Right lobe of liver (tissue), 6 donors: ENCODE results near the gene TMEM127. TPM values are rescaled to one million over a fixed set of nuclear protein-coding genes. Genes with fewer than 3 reads are reported as not detected.

Source experiments
- ATAC-seq, 4 donors: fragments of 200-7000 bp; cut with Tn5 transposase; one replicate each; pipeline ENCODE4 v1.9.1; 2020; ENCODE audit warnings: mild to moderate bottlenecking in 4 of 4, moderate library complexity in 4 of 4
- DNase-seq, 3 donors: peaks; one replicate each; pipeline ENCODE4 v3.0.0-alpha.2; 2020
- H3K27ac ChIP-seq, 3 donors: fragments of 200-600 bp; one replicate each; pipeline ENCODE4 v1.8.0; 2022
- H3K27me3 ChIP-seq, 2 donors: fragments of 200-600 bp; one replicate each; pipeline ENCODE4 v1.8.0; 2022
- H3K36me3 ChIP-seq, 4 donors: fragments of 200-600 bp; sonication (generic) in 1 of 4; one replicate each; pipeline versions ENCODE4 v1.5.1 to v1.8.0; 2017 to 2022; ENCODE audit warnings: control low read depth in 1 of 4
- H3K4me1 ChIP-seq, 4 donors: fragments of 200-600 bp; sonication (generic) in 1 of 4; one replicate each; pipeline versions ENCODE4 v1.5.1 to v1.8.0; 2017 to 2022; ENCODE audit warnings: control low read depth in 1 of 4
- H3K4me3 ChIP-seq, 3 donors: fragments of 200-600 bp; one replicate each; pipeline ENCODE4 v1.8.0; 2022
- H3K9me3 ChIP-seq, 4 donors: fragments of 200-600 bp; sonication (generic) in 1 of 4; one replicate each; pipeline versions ENCODE4 v1.5.1 to v1.8.0; 2017 to 2022; ENCODE audit warnings: control low read depth in 1 of 4
- CTCF ChIP-seq, 4 donors: fragments of 200-600 bp in 3 of 4; fragments of 450-650 bp in 1 of 4; IDR thresholded peaks; one replicate each; pipeline versions ENCODE4 v1.5.1 to v1.8.0; 2016 to 2022; ENCODE audit warnings: antibody characterized with exemption in 4 of 4, mild to moderate bottlenecking in 2 of 4
- POLR2A ChIP-seq: fragments of 450-650 bp; IDR thresholded peaks from one replicate; pipeline ENCODE4 v1.6.1; 2017; ENCODE audit warnings: antibody characterized with exemption, mild to moderate bottlenecking
- WGBS: methylation state at CpG from one replicate; pipeline ENCODE4 v1.1.6; 2018; ENCODE audit warnings: low coverage, low lambda C conversion rate; ENCODE audit not compliant: insufficient coverage; ENCODE audit errors: missing lambda C conversion rate; 5-methylcytosine and 5-hydroxymethylcytosine counted together
- intact Hi-C, 2 donors: fragments of 100-400 bp; cut with DNase I; formaldehyde crosslinking; loops; one replicate each; pipeline versions ENCODE4 v1.11.2 to v1.14.1; 2022
- total RNA-seq, 6 experiments: library from RNA; depleted of rRNA in 2 of 6; stranded (reverse); fragments of >200 nt in 2 of 6; fragmentation: NEBNext Ultra II Directional in 3 of 6; extraction: Animal tissue kit (Norgen Biotek cat#: 25700) in 3 of 6; gene quantifications; one replicate each; pipeline versions ENCODE4 v1.1.0 to v1.2.4, GENCODE V29; 2016 to 2023
- donor health status: DM: no; HTN: yes; CAD: no.
- donor health status: DM: no; HTN: no; CAD: no.
- donor health status: DM: no; HTN: no; CAD: no.
- donor health status: DM: no; HTN: yes; CAD: no.
- donor health status: DM: no; HTN: yes; CAD: no.

Gene TMEM127
- total RNA-seq, 6 experiments from 2014 or later: 28.3 to 42.6 (median 32.8) TPM

GRCh38 chr2:96205888-96206287 is 59.9 kb downstream of the TMEM127 start:
- DNase-seq (no peak), ATAC-seq (no peak)
- Histone ChIP-seq H3K4me3 (no peak overlapping the region), H3K27me3 (no peaks in the 10 kb centered on the region), H3K36me3 (no peaks in the 10 kb centered on the region), H3K4me1 (peaks cover 0 to 69% (median 22%) of the 10 kb centered on the region in 4 donors), H3K9me3 (no peaks in the 10 kb centered on the region), H3K27ac (peak overlapping the region in 1 of 3 donors; percentile 20)
- intact Hi-C loops: no loop called here
- TF ChIP-seq CTCF (IDR thresholded peaks at IDR 0.05) (no peak), POLR2A (no peak)

DNA sequence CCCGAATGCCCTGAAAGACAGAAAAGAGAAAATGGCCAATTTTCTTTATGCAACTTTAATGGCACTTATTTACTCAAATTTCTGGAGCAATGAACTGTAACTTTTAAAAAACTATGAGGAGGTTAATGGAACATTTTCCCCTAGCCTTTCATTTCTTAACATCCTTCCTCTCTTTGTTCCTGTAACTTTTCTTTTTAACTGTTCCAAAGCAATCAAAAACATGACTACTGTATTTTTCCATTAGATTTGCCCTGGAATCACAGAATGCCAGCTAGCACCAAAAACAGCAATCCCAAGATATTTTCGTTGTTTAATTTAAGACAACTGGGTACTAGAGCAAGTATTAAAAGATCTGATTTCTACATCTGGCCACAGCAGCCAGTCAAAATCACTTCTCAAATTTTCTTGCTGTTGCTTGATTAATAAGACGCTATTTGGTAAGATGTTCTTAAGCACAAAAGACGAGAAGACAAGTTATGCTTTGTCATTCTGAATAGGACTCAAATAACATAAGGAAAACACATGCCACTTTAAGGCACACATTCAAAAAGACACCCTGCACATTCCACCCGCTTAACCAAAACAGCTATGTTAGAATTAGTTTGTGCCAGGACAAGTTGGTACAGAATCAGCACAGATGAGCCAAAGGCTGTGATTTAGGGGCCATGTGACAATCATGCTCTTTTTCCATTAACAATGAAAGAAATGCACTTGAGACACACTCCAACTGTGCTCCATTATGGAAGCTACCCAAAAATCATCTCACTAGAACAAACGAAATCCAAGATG is 60.8 kb downstream of the TMEM127 start:
- Histone ChIP-seq H3K4me3 (no peak overlapping the region), H3K36me3 (no peaks in the 10 kb centered on the region), H3K27ac (peak overlapping the region in 1 of 3 donors; percentile 20), H3K4me1 (peaks cover 0 to 78% (median 22%) of the 10 kb centered on the region in 4 donors), H3K9me3 (no peaks in the 10 kb centered on the region), H3K27me3 (no peaks in the 10 kb centered on the region)
- WGBS: 20% methylated on average over 6 of the region's 6 CpGs
- TF ChIP-seq CTCF (IDR thresholded peaks at IDR 0.05) (no peak), POLR2A (no peak)
- ATAC-seq: no peak
- intact Hi-C loops: no loop called here
- no peak for DNase-seq

DNA sequence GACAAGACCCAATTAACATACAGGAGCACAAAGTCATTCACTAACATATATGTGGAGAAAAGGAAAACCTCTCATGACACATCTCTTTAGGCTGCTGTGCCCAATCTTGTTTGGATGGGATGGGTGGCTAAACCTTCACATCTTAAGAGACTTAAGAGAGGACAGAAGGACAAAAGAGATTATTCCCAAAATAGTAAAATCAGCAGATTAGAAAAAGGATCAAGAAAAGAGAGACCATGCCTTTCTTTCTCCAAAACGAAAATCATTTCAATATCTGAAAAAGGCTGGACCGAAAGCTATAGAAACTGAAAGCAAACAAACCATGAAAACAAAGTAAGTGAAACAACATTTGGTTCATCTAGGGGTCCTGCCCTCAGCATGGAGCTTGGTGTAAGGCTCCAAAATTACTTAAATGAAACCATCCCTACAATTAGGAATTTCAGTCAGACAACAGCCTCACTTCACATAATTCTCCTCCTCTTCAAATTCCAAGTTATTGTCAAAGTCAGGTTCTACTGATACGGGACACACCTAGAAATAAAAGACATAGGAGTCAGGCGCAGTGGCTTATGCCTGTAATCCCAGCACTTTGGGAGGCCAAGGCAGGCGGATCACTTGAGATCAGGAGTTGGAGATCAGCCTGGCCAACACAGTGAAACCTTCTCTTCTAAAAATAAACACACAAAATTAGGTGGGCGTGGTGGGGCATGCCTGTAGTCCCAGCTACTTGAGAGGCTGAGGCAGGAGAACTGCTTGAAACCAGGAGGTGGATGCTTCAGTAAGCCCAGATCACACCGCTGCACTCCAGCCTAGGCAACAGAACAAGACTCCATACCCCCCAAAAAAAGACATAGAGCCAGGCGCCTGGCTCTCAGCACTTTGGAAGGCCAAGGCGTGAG is 62.4 kb downstream of the TMEM127 start:
- ATAC-seq: no peak
- H3K4me3 ChIP-seq: no peak overlapping the region
- peak overlapping the region in 2 of 3 donors; percentile 34 to 39 for H3K27ac ChIP-seq
- intact Hi-C loops: no loop called here
- H3K27me3 ChIP-seq: no peaks in the 10 kb centered on the region
- WGBS: 68% methylated on average over 9 of the region's 9 CpGs
- TF ChIP-seq POLR2A (no peak), CTCF (IDR thresholded peaks at IDR 0.05) (no peak)
- DNase-seq: no peak
- H3K36me3 ChIP-seq: no peaks in the 10 kb centered on the region
- no peaks in the 10 kb centered on the region for H3K9me3 ChIP-seq
- peaks cover 0 to 85% (median 24%) of the 10 kb centered on the region in 4 donors for H3K4me1 ChIP-seq

GRCh38 chr2:96202152-96202854 is 63.5 kb downstream of the TMEM127 start:
- Histone ChIP-seq H3K4me3 (no peak overlapping the region), H3K4me1 (peaks cover 0 to 86% (median 24%) of the 10 kb centered on the region in 4 donors), H3K36me3 (no peaks in the 10 kb centered on the region), H3K27ac (peak overlapping the region in 1 of 3 donors; percentile 27), H3K9me3 (no peaks in the 10 kb centered on the region), H3K27me3 (no peaks in the 10 kb centered on the region)
- ATAC-seq (peak; percentile 65 to 76 (median 70)), DNase-seq (no peak)
- WGBS: 51% methylated on average over 4 of the region's 4 CpGs
- intact Hi-C loops: no loop called here
- TF ChIP-seq POLR2A (no peak), CTCF (IDR thresholded peaks at IDR 0.05) (no peak)
